GM19395 (cell line): ENCODE results near the gene LHX4.
A peak's percentile ranks its signal among the peaks of the same experiment; 100 is the strongest.
"Not testable (repeated sequence)": the region's sequence is repeated elsewhere in the genome, so short reads cannot be mapped to it uniquely, and the experiment has no call there.

Source experiments
- ATAC-seq: cut with Tn5 transposase; IDR thresholded peaks from one replicate; pipeline ENCODE4 v1.9.1; 2021; ENCODE audit warnings: mild to moderate bottlenecking, moderate library complexity; ENCODE audit not compliant: unreplicated experiment

Gene LHX4

DNA sequence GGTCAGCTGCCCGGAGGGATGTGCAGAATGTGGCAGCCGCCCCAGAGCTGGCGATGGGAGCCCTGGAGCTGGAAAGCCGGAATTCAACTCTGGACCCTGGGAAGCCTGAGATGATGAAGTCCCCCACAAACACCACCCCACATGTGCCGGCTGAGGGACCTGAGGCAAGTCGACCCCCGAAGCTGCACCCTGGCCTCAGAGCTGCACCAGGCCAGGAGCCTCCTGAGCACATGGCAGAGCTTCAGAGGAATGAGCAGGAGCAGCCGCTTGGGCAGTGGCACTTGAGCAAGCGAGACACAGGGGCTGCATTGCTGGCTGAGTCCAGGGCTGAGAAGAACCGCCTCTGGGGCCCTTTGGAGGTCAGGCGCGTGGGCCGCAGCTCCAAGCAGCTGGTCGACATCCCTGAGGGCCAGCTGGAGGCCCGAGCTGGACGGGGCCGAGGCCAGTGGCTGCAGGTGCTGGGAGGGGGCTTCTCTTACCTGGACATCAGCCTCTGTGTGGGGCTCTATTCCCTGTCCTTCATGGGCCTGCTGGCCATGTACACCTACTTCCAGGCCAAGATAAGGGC is 33.5 kb upstream of the LHX4 start:
- ATAC-seq: no peak

DNA sequence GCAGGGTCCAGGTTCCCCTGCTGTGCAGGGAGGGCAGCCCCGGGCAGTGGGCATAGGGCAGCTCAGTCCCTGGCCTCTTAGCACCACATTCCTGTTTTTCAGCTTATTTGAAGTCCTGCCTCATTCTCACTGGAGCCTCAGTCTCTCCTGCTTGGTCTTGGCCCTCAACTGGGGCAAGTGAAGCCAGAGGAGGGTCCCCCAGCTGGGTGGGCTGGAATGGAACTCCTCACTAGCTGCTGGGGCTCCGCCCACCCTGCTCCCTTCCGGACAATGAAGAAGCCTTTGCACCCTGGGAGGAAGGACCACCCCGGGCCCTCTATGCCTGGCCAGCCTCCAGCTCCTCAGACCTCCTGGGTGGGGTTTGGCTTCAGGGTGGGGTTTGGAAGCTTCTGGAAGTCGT is 32.8 kb upstream of the LHX4 start:
- no peak for ATAC-seq

GRCh38 chr1:180198196-180198595 is 31.9 kb upstream of the LHX4 start:
- ATAC-seq: no peak

GRCh38 chr1:180198611-180199010 is 31.5 kb upstream of the LHX4 start:
- no peak for ATAC-seq

- no peak for ATAC-seq
Measured at GRCh38 chr1:180199018-180199417, 31.0 kb upstream of the LHX4 start.

- ATAC-seq: no peak
Measured at GRCh38 chr1:180201451-180202200, 28.4 kb upstream of the LHX4 start.

- ATAC-seq: not testable (repeated sequence)
Measured at GRCh38 chr1:180202588-180202987, 27.5 kb upstream of the LHX4 start.

DNA sequence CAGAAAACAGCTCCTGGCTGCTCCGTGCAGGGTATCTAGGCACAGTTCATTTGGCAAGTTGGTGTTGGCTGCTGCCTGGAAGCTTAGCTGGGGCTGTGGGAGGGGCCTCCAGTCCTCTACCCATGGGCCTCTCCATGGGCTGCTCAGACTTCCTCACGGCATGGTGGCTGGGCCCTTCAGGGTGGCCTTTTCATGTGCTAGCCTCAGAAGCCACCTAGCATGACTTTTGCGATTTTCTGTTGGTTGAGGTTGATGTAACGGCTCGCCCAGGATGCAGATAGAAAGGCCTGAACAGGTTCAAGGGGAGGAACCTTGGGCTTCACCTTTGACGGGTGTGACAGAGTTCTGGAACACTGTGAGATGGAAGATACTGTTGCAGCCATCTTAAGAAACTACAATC is 25.8 kb upstream of the LHX4 start:
- no peak for ATAC-seq

- no peak for ATAC-seq
Measured at GRCh38 chr1:180206581-180206980, 23.5 kb upstream of the LHX4 start.

GRCh38 chr1:180208264-180208663 is 21.8 kb upstream of the LHX4 start:
- ATAC-seq: no peak

- ATAC-seq: no peak
Measured at GRCh38 chr1:180210008-180210620, 19.9 kb upstream of the LHX4 start.

DNA sequence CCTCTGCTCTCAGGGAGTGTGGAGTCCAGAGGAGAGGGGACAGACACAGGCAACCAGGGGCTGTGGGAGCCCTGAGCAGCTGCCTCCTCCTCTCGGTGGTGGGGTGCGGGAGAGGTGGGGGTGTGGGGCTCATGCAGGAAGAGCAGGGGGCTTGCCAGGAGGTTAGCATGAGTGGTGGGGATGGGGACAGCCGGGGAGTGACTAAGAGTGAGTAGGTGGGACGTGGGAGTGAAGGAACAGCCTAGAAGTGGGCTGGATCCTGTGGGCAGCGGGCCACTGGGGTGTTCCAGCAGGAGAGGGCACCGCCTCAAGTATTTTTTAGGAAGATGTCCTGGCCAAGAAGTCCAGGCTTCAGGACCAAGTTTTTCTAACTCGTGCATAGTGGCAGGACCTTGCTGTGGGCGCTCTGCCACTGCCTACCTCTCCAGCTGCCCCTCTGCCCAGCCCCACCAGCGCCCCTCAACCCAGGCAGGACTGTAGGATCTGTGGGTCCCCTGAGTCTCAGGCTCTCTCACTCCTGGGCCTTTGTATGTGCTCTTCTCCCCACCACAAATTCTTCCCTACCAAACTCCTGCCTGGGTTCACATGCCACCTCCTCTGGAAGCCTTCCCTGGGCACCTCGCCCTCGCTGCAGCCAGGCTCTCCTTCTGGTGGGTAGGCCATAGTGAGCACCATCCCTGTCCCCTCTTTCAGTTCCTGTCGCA is 18.8 kb upstream of the LHX4 start:
- ATAC-seq: no peak

DNA sequence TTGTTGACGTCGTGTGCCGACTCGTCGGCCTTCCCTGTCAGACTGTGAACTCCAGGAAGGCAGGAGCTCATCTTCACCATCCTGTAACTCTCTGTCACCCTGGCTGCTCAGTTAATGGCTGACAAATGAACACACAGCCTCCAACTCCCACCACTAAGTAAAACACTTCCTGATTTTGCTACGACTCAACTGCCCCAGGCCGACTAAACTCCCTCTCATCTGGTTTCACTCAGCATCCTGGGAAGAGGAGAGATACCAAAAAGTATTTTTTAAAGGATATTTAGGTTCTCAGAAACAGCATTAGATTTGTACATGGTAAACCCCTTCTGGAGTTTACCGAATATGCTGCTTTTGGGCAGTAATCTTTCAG is 18.2 kb upstream of the LHX4 start:
- no peak for ATAC-seq

DNA sequence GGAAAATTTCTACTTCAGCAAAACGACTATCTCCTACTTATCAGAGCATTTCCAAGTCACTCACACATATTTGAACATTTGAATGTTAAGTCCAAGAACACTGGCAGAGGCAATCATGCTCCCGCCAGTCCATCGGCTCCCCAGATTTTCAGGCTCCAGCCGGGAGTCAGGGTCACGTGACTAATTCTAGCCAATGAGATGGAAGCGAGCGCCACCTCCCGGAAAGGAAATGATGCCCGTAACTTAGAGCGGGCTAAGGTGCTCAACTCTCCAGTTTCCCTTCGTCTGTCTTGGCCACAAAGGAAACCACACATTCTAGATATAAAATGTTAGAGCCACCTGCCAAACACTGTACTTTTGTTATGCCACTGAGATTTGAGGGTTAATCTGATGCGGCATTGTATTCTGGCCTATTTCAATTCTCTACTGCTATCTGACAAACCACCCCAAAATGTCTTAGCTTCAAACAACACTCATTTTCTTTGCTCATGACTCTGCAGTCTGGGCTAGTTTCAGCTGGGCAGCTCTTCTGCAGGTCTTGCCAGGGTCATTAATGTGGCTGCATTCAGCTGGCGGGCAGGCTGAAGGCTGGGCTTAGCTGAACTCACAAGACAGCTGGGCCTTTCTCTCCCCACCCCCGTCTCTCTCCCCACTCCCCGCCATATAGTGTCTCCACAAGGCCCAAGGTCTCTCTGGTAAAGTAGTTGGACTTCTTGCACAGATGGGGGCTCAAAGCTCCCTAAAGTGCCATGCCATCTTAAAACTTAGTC is 16.5 kb upstream of the LHX4 start:
- peak; percentile 71 for ATAC-seq

DNA sequence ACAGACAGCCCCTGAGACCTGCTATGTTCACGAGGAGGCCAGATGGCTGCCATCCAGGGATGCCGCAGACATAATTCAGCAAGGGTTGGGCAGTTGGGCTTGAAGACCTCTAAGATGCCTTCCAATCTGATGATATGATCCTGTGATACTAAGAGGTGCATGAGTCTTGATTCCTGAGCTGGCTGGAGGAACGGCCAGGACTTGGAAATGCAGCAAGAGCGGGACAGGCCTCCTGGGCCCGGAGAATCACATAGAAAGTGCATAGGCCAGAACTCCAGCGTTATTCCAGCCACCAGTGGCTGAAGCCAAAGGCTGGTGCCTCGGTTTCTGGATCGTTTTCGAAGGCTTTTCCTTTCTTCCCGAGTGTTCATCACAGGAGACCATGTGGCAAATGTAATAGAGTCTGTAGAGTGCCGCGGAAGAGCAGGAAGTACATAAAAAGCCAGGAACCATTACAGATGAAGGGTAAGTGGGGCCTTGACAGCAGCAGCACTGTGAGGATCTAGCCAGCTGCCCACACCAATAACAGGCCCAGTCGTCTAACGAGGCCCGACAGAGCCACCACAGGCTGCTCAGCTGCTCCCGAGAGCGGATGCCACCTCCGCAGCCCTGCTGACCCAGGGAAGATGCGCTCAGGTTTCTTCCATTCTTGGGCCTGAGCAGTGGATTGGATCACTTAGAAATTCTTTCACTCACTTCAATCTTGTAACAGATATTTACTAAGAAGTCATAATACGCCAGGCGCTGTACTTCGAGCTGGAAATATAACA is 14.0 kb upstream of the LHX4 start:
- no peak for ATAC-seq

- ATAC-seq: no peak
Measured at GRCh38 chr1:180217006-180217405, 13.1 kb upstream of the LHX4 start.

GRCh38 chr1:180218806-180219765 is 11.0 kb upstream of the LHX4 start:
- no peak for ATAC-seq

- ATAC-seq: no peak
Measured at GRCh38 chr1:180219776-180220175, 10.3 kb upstream of the LHX4 start.

DNA sequence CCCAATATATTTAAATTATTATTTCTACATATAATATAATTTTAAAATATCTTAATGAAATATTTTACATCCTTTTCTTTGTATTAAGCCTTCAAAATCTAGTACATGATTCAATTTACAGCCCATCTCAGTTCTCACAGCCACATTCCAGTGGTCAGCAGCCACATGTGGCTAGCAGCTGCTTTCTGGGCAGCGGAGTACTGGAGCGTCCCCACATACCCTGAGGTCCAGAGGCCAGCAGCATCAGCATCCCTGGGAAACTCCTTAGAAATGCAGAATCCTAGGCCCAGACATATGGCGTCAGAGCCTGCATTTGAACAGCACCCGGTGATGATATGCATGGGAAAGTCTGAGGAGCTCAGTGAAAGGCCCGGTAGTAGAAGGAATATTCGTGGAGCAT is 8.6 kb upstream of the LHX4 start:
- ATAC-seq: no peak
